Activated CD8-positive, alpha-beta T cell treated with anti-CD3 and anti-CD28 coated beads for 36 hours (primary cell): Measurements from ENCODE around the gene APOBEC3B. TPM values are rescaled to one million over a fixed set of nuclear protein-coding genes. Genes with fewer than 3 reads are reported as not detected.
"Not testable (repeated sequence)": the region's sequence is repeated elsewhere in the genome, so short reads cannot be mapped to it uniquely, and the experiment has no call there.

Source experiments
- ATAC-seq: fragments of 200-7000 bp; cut with Tn5 transposase; one replicate; pipeline ENCODE4 v1.10.0; 2021; ENCODE audit warnings: mild to moderate bottlenecking, moderate library complexity
- CTCF ChIA-PET: fragments of 350-600 bp; sonication (Branson Sonifier 250); formaldehyde crosslinking; loops from one replicate; lab custom pipeline; 2021; ENCODE audit warnings: antibody characterized with exemption; lab: Charles Lee
- POLR2A ChIA-PET: fragments of 350-600 bp; sonication (Branson Sonifier 250); formaldehyde crosslinking; loops from one replicate; lab custom pipeline; 2021; ENCODE audit warnings: antibody characterized with exemption; lab: Charles Lee
- DNase-seq: peaks from one replicate; pipeline ENCODE4 v3.0.0-alpha.2; 2020
- H3K27ac Mint-ChIP-seq: one replicate; pipeline ENCODE4 v1.8.0; 2021; ENCODE audit warnings: mild to moderate bottlenecking, mixed read lengths
- H3K27me3 Mint-ChIP-seq: one replicate; pipeline ENCODE4 v1.8.0; 2021; ENCODE audit warnings: mixed read lengths
- H3K36me3 Mint-ChIP-seq: one replicate; pipeline ENCODE4 v1.8.0; 2021; ENCODE audit warnings: low read depth, mixed read lengths
- H3K4me1 Mint-ChIP-seq: one replicate; pipeline ENCODE4 v1.8.0; 2021; ENCODE audit warnings: low read depth, mixed read lengths
- H3K4me3 Mint-ChIP-seq: one replicate; pipeline ENCODE4 v1.8.0; 2021; ENCODE audit warnings: mild to moderate bottlenecking, moderate library complexity, mixed read lengths
- H3K9me3 Mint-ChIP-seq: one replicate; pipeline ENCODE4 v1.8.0; 2021; ENCODE audit warnings: mixed read lengths
- intact Hi-C: fragments of 100-400 bp; cut with micrococcal nuclease; formaldehyde crosslinking; loops from one replicate; pipeline ENCODE4 v1.10.0; 2022
- total RNA-seq, 2 experiments: library from RNA; stranded (reverse); gene quantifications; one replicate each; pipeline ENCODE4 v1.2.3, GENCODE V29; 2021
- TF ChIP-seq, protein P1 (sequence below): fragments of 200-600 bp; IDR thresholded peaks from one replicate; pipeline ENCODE4 v1.8.0; 2022; ENCODE audit warnings: antibody characterized with exemption, mild to moderate bottlenecking

The APOBEC3B gene
- total RNA-seq, 2 experiments from 2014 or later = 5.0 to 5.1 TPM

DNA sequence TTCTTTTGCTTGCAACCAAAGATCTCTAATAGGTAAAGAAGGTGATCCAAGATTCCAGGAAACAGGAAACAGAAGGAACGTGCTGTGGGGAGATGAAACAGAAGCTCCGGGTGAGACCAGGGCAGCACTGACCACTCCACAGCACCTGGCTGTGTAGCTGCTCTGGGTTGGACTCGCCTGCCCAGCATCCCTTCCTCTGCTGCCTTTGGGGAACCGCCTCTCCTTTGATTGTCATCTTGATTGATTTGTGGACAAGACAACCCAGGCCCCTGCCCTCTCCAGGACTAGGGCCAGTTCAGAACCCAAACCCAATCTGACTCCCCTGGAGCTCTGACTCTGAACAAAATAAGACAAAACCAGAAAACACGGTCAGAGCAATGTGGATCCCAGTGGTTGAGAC is 39.4 kb upstream of the APOBEC3B start:
- POLR2A ChIA-PET = interaction anchor here (0.6 to 2.7 kb wide), 4 partner anchors 12 to 71 kb away, joined by 3 to 11 read pairs (median 4); partner anchors contain the start of gene CBX6
- peak overlapping the region; percentile 28 for H3K27ac Mint-ChIP-seq
- no peak for ATAC-seq
- no peaks in the 10 kb centered on the region for H3K36me3 Mint-ChIP-seq
- CTCF ChIA-PET = interaction anchor here (0.8 to 2.3 kb wide), 9 partner anchors 9 to 74 kb away, joined by 3 to 10 read pairs (median 3); partner anchors contain the start of gene CBX6
- peaks cover 34% of the 10 kb centered on the region for H3K4me1 Mint-ChIP-seq
- intact Hi-C loops = loop anchor here (5.0 kb wide), 1 partner anchor 70 kb away; the partner anchor contains the start of gene CBX6
- no peak overlapping the region for H3K4me3 Mint-ChIP-seq
- no peak for DNase-seq
- TF ChIP-seq, protein P1, sequence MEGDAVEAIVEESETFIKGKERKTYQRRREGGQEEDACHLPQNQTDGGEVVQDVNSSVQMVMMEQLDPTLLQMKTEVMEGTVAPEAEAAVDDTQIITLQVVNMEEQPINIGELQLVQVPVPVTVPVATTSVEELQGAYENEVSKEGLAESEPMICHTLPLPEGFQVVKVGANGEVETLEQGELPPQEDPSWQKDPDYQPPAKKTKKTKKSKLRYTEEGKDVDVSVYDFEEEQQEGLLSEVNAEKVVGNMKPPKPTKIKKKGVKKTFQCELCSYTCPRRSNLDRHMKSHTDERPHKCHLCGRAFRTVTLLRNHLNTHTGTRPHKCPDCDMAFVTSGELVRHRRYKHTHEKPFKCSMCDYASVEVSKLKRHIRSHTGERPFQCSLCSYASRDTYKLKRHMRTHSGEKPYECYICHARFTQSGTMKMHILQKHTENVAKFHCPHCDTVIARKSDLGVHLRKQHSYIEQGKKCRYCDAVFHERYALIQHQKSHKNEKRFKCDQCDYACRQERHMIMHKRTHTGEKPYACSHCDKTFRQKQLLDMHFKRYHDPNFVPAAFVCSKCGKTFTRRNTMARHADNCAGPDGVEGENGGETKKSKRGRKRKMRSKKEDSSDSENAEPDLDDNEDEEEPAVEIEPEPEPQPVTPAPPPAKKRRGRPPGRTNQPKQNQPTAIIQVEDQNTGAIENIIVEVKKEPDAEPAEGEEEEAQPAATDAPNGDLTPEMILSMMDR = no peak
- H3K27me3 Mint-ChIP-seq = peaks cover 43% of the 10 kb centered on the region
- H3K9me3 Mint-ChIP-seq = no peaks in the 10 kb centered on the region

DNA sequence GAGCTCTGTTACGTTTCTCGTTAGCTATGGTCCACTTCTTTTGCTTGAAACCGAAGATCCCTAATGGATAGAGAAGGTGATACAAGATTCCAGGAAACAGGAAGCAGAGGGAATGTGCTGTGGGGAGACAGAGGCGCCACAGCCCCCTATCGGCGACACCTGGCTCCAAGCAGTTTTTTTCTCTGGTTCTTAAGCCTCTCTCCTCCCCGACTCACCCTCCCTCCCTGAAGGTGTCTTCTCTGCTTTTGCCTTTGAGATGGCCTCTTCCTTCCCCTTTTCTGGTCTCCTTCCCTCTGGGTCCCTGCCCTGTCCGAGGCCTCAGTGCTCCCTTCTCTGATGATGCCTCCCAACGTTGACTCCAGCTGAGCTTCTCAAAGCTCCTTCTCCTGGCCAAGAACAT is 38.9 kb upstream of the APOBEC3B start:
- CTCF ChIA-PET = interaction anchor here (0.8 to 2.1 kb wide), 9 partner anchors 9 to 74 kb away, joined by 3 to 9 read pairs (median 3); partner anchors contain the start of gene CBX6
- H3K36me3 Mint-ChIP-seq = no peaks in the 10 kb centered on the region
- H3K4me1 Mint-ChIP-seq = peaks cover 34% of the 10 kb centered on the region
- H3K4me3 Mint-ChIP-seq = no peak overlapping the region
- intact Hi-C loops = loop anchor here (5.0 kb wide), 1 partner anchor 71 kb away; the partner anchor contains the start of gene CBX6
- TF ChIP-seq, protein P1 = peak; percentile 24
- peak overlapping the region; percentile 39 for H3K27ac Mint-ChIP-seq
- POLR2A ChIA-PET = interaction anchor here (0.6 to 2.7 kb wide), 4 partner anchors 11 to 72 kb away, joined by 3 to 11 read pairs (median 4); partner anchors contain the start of gene CBX6
- peaks cover 42% of the 10 kb centered on the region for H3K27me3 Mint-ChIP-seq
- no peaks in the 10 kb centered on the region for H3K9me3 Mint-ChIP-seq
- ATAC-seq (no peak), DNase-seq (no peak)

DNA sequence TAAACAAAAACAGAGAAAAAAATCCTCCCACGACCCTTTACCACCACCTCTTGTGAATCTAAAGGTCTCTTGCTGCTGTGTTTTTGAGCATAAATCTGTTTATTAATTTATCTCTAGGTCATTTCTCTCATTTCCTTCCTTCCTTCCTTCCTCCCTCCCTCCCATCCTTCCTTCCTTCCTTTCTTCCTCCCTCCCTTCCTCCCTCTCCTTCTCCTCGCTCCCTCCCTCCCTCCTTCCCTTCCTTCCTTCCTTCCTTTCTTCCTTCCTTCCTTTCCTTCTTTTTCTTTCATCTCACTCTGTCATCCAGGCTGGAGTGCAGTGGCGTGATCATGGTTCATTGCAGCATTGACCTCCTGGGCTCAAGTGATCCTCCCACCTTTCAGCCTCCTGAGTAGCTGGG is 38.3 kb upstream of the APOBEC3B start:
- DNase-seq = no peak
- ATAC-seq = no peak
- Mint-ChIP-seq H3K36me3 (no peaks in the 10 kb centered on the region), H3K4me1 (peaks cover 34% of the 10 kb centered on the region), H3K4me3 (no peak overlapping the region), H3K9me3 (no peaks in the 10 kb centered on the region), H3K27me3 (peaks cover 44% of the 10 kb centered on the region), H3K27ac (no peak overlapping the region)
- ChIA-PET POLR2A (interaction anchor here (2.7 kb wide), 1 partner anchor 11 kb away, joined by 11 read pairs; no protein-coding TSS in a partner anchor), CTCF (interaction anchor here (0.9 to 1.8 kb wide), 3 partner anchors 8 to 74 kb away, joined by 3 to 4 read pairs (median 4); no protein-coding TSS in a partner anchor)
- intact Hi-C loops = loop anchor here (5.0 kb wide), 1 partner anchor 72 kb away; the partner anchor contains the start of gene CBX6
- TF ChIP-seq, protein P1 = no peak

DNA sequence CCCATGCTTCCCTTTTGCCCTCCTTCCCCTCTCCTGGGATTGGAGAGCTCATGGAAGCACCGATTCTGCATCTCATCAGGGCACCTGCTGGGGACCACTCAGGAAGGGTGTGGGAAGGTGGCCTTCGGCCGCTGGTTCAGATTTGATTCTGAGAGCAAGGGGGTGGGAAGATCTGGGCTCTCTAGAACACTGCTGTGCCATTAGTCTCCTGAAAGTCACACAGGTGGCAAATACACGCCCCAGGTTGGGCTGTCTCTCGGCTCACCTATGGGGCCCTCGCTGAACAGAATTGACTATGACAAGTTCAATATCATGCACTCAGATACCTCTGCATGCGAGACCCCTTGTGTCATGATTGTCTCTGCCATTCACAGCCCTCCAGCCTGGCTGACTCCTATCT is 37.5 kb upstream of the APOBEC3B start:
- intact Hi-C loops = loop anchor here (5.0 kb wide), 1 partner anchor 72 kb away; the partner anchor contains the start of gene CBX6

DNA sequence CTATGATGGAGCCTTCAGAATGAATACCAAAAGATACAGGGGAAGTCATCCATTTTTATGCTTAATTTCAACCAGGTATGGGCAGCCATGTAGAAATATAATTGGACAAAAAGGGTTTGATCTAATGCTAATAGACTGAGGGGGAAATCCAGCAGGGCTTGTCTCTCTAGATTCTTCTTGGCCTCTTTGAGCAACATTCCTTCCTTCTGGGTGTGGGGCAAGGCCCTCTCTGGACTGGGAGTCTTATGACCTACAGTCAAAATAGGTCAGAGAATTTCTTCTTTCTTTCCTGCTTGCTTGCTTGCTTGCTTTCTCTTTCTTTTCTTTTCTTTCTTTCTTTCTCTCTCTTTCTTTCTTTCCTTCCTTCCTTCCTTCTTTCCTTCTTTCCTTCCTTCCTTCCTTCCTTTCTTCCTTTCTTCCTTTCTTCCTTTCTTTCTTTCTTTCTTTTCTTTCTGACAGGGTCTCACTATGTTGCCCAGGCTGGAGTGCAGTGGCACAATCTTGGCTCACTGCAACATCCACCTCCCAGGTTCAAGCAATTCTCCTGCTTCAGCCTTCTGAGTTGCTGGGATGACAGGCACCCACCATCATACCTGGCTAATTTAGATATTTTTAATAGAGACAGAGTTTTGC is 36.3 kb upstream of the APOBEC3B start:
- H3K4me3 Mint-ChIP-seq, POLR2A ChIA-PET, CTCF ChIA-PET, ATAC-seq, intact Hi-C loops, DNase-seq, H3K36me3 Mint-ChIP-seq, H3K27ac Mint-ChIP-seq, H3K9me3 Mint-ChIP-seq: not testable (repeated sequence)
- Mint-ChIP-seq H3K4me1 (peaks cover 31% of the 10 kb centered on the region), H3K27me3 (peaks cover 40% of the 10 kb centered on the region)

More for the DNA sequence above, 37.5 kb upstream of the APOBEC3B start:
- ATAC-seq = no peak
- ChIA-PET CTCF (interaction anchor here (1.3 kb wide), 1 partner anchor 75 kb away, joined by 4 read pairs; no protein-coding TSS in a partner anchor), POLR2A (interaction anchor here (2.7 kb wide), 1 partner anchor 10 kb away, joined by 11 read pairs; no protein-coding TSS in a partner anchor)
- no peak overlapping the region for H3K27ac Mint-ChIP-seq
- H3K9me3 Mint-ChIP-seq = no peaks in the 10 kb centered on the region
- peaks cover 41% of the 10 kb centered on the region for H3K27me3 Mint-ChIP-seq
- peaks cover 34% of the 10 kb centered on the region for H3K4me1 Mint-ChIP-seq
- DNase-seq = no peak
- H3K4me3 Mint-ChIP-seq = no peak overlapping the region
- TF ChIP-seq, protein P1 = no peak
- no peaks in the 10 kb centered on the region for H3K36me3 Mint-ChIP-seq
